Erythroblast (primary cell): ENCODE results near the gene STK40.

Experiments
- DNase-seq, 2 experiments: peaks; one replicate each; lab custom pipeline; 2025; lab: John Stamatoyannopoulos, UW
- GATA1 ChIP-seq: IDR thresholded peaks from 2 replicates; pipeline ENCODE4 v1.6.1; 2011; ENCODE audit warnings: low read depth, mild to moderate bottlenecking, control low read depth, low read length, moderate library complexity
- POLR2A ChIP-seq: IDR thresholded peaks from 2 replicates; pipeline ENCODE4 v1.6.1; 2011; ENCODE audit warnings: mild to moderate bottlenecking, low read length

STK40 gene

DNA sequence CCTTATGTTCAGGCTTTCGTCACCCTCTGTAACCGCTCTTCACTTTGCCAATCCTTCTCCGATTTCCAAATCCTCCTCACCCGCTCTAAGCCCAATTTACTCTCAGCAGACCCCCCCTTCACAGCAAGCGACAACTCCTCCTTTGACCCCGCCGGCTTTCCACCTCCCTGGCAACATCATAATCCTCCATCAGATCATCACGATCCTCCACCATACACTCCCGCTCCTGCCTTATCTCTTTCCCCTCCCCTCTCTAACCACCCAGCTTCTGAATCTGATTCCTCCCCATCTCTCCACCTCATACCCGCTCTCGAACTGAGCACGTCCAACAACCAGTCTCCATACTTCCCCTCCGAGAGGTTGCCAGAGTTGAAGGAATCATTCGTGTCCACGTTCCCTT is 54.8 kb downstream of the STK40 start:
- no peak for DNase-seq
- TF ChIP-seq POLR2A: no peak
- TF ChIP-seq GATA1: no peak

DNA sequence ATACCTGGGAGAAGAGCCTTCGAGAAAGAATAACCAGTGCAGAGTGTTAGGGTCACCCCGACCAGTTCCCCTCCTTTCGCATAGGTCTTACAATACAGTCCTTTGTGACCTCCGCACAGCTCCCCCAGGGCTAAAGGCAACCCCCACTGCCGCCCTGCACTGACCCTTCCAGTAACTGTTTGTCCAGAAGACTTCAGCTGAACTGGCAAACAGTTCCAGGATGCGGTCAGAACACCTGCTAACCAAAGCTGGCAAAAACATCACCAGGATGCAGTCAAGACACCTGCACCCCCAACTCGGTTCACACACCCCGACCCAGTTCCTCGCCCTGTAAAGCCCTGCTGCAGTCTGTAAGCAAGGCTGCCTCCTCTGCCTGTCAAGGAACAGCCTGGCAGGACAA is 55.9 kb downstream of the STK40 start:
- TF ChIP-seq GATA1 (no peak), POLR2A (no peak)

DNA sequence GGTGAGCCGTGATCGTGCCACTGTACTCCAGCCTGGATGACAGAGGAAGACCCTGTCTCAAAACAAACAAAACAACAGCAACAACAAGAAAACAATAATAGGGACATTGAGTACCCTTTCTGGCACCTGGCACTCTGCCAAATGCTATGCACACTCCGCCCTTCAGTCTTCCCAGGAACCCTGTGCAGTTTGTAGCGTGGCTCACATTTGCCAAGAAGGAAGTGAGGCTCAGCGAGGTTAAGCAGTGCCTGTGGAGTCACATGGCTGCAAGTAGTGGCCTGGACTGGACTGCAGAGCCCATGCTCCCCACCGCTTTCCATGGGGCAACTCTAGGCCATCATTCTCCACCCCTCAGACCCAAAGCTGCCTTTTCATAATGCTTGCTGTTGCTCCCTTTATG is 57.0 kb downstream of the STK40 start:
- TF ChIP-seq POLR2A (no peak), GATA1 (no peak)
- DNase-seq: peak; percentile 27 to 49

More for the DNA sequence above, 55.9 kb downstream of the STK40 start:
- DNase-seq: no peak

DNA sequence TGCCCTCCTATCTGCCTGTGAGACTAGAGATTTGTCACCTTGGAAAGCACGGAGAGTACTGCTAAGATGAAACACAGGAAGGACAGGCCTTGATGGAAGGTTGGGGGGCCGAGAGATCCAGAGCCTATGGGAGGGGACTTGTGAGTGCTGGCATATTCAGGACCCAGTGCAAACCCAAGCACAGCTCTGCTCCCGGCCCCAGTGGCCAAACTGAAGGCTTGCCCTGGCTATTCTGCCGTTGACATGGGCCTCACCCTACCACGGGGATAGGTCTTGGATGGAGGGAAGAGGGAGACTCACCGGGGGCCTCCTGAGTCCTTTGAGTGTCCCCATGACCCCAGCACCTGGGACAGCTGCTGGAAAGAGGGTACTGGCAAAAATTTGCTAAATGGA is 57.6 kb downstream of the STK40 start:
- no peak for DNase-seq
- TF ChIP-seq POLR2A (no peak), GATA1 (no peak)

DNA sequence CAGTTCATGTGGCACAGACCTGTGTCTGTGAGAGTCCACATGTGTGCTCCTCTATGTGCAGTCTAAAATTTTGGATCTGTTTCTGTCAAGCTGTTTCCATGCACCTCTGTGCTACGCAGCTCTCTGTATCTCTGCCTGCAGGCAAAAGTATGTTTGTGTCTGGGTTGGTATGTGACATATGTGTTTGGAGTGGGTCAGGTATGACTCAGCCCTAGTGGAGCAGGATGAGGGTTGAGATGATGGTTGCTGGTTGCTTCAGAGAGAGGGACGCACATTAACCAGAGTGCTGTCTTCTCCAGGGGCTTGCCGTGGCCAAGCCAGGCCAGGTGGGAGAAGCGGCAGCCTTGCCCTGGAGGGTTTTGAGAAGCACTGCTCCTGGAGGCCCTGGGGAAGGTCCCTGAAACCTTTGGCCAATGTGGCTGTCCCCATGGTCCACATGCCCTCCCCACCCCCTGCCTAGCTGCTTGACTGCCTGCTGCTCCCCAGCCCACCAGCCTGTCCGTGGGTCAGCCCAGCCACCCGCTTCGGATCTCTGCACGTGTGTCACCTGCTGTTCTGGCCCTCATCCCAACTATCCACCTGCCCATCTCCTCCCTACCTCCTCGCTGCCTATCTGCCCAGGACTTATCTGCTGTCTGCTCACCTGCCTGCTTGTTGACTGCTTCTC is 58.2 kb downstream of the STK40 start:
- TF ChIP-seq GATA1: no peak
- no peak for TF ChIP-seq POLR2A
- no peak for DNase-seq

DNA sequence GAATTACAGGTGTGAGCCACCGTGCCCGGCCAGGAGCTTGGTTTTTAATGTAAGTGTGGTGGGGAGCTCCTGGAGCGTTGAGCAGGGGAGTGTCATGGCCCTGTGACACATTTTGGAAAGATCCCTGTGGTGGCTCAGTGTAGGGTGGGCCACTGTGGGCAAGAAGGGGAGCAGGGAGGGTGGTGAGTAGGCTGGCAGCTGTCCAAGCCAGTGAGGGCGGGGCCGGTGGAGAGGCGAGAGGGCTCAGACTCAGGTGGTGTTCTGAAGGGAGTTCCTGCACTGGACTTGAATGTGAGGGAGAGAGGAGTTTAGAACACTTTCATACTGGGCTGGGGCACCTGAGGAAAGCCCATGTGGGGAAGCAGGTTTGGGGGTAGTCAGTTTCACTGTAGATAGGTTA is 59.2 kb downstream of the STK40 start:
- TF ChIP-seq GATA1 (no peak), POLR2A (no peak)
- DNase-seq: peak in 1 of 2 experiments; percentile 16

DNA sequence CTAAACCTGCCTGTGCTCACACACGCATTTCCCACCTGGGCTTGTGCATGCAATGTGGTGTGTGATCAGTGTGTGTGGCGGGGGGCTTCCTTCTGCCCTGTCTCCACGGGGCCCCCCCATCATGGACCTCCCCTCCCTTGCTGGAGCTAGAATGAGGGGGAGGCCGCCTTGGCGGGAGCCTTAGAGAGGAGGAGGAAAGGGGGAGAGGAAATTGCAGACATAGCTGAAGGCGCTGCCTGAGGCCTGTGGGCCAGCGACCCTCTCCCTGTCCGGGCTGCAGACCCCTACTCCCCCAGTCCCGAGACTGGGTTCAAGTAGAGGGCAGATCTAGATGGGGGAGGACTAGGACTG is 61.4 kb downstream of the STK40 start:
- no peak for TF ChIP-seq GATA1
- no peak for TF ChIP-seq POLR2A
- DNase-seq: no peak

DNA sequence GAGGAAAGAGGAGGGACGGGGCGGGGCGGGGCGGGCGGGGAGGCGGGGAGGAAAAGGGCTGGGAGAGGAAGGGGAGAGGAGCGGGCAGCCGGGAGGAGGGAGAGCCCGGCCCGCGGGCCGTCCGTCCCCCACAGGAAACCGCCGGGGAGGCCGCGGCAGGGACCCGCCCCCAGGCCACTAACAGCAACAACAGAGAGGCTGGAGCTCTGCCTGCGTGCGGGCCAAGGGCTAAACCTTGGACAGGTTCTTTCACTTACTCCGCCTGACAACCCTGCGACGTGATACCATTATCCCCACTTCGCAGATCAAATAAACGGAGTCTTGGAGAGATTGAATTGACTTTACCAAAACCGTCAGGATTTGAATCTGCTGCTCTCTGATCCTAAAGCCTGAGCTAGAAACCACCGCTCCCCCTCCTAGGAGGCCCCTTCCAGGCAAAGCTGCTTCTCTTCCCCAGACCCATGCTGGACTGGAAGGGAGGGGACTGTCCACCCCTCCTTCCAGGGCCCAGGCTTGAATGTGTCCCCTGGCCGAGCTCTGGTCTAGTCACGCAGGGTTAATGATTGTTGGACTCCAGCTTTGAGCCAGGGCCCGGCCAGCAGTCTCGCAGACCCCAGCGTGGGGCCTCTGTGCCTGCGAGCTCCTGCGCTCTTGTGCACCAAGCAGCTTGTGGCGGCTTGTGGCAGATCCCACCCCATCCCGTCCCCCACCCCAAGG is 61.9 kb downstream of the STK40 start, which contains the start of gene EVA1B:
EVA1B (minus strand) TSS at position 10 of the 717 bp plus-strand sequence. CDS start 608 bp downstream, outside the sequence.
- TF ChIP-seq GATA1: no peak
- no peak for TF ChIP-seq POLR2A
- no peak for DNase-seq

DNA sequence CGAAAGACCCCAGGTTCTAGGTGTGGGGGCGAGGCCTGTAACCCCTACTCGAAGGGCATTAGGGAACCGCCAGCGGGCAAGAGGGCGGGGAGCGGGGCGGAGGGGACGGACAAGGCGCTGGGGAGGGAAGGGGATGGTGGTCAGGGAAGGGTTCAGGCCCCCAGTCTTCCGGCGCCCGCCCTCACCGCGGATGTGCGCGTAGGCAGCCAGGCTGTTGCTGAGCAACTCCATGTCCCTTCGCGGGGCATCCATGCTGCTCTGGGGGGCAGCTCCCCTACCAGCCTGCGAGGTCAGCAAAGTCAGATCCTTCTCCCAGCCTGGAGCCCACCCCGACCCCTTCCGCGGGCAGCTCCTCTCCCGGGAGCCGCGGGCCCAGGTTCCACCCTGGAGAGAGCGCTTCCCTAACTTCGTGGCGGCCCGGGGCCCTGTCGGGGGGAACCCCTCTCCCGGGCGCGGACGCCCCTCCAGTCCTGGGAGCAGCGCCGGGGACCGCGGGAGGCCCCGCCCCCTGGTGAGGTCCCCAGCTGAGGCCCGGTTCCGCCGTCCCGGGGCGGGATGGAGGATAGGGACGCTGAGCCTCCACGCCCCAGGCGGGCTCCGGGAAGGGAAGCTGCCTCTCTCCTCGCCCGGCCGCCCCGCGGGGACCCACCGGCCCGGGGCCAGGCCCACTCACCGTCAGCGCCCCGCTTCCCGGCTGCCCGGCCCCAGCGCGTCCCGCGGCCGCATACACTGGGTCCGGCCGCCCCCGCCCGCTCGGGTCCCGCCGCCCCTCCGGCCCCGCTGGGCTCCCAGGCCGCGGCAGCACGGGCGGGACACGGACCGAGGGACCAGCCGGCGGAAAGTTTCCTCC is 62.7 kb downstream of the STK40 start:
- DNase-seq: no peak
- no peak for TF ChIP-seq POLR2A
- TF ChIP-seq GATA1: no peak

DNA sequence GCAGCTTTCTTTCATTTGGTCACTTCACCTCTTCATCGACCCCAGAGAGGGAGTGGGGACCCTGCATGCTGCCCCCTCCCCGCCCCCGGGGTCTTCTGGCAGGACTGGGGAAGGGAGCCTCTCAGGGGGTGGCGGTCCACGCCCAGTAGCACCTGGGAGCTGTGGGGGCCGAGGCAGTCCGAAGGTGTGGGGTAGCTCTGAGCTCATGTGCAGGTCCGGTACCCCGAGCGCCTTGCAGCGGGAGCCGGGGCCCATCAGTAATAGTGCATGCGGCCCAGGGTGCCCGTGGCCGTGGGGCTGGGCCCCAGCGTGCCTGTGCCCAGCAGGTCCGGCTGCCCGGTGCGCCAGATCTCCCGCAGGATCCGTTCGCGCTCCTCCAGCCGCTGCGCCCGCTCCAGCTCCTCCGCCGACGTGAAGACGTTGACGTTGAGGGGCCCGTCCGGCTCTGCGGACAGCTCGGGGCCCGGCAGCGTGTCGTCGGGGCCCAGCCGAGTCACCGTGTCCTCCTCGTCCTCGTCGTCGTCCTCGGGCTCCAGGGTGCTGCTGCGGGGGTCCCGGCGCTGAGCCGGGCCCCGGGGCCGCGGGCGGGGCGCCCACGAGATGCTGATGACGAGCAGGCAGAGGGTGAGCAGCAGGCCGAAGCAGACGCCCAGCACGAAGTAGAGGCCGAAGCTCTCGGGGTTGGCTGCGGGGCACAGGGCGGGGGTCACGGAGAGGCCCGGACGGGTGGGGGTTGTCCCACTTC is 63.5 kb downstream of the STK40 start:
- DNase-seq: no peak
- TF ChIP-seq POLR2A (no peak), GATA1 (no peak)

DNA sequence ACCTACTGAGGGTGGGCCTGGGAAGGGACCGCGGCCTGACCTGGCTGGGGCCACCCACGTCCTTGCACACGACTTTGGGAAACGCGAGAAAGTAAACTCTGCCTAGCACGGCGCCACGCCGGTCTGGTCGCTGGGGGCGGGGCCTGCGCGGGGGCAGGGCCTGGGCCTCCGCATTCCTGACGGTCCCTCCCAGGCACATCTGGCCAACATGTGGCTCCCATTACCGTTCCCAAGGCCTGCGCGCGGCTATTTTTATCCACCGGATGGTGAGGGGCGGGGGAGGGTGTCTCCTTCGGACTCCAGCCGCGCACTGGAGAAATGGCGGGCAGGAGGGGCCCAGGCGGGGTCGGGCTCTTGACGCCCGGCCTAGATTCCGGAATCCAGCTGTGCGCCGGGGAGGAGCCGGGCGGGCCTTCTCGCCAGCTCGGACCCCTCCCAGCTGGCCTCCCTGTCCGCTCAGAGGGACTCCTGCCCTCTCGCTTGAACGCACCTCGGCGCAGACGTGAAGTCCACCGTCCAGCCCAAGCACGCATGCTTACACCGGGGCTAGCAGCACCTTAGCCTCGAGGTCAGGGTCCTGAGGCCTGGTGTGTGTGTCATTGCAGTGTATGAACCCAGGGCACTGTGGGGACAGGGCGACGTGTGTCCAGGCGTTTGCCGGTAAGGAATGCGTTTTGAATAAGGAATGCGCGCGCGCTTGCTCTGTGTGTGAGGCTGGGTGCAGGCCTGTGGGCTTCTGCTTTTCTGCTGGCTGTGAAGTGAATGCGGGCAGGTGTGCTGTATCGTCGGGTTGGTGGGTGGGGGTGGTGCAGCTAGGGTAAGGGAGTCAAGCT is 64.4 kb downstream of the STK40 start:
- DNase-seq: peak in 1 of 2 experiments; percentile 15
- TF ChIP-seq POLR2A: no peak
- TF ChIP-seq GATA1: no peak

DNA sequence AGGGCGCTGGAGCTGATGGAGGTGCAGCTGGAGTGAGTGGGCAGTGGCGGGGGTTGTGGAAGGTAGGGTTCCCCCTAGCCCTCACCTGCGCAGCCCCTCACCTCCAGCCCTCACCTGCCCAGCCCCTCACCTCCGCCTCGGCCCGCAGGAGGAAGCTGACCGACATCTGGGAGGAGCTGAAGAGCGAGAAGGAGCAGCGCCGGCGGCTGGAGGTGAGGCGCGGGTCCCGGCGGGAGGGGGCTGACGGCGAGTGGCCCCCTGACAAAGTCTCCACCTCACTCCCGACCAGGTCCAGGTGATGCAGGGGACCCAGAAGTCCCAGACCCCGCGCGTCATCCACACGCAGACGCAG is 65.0 kb downstream of the STK40 start:
- no peak for DNase-seq

DNA sequence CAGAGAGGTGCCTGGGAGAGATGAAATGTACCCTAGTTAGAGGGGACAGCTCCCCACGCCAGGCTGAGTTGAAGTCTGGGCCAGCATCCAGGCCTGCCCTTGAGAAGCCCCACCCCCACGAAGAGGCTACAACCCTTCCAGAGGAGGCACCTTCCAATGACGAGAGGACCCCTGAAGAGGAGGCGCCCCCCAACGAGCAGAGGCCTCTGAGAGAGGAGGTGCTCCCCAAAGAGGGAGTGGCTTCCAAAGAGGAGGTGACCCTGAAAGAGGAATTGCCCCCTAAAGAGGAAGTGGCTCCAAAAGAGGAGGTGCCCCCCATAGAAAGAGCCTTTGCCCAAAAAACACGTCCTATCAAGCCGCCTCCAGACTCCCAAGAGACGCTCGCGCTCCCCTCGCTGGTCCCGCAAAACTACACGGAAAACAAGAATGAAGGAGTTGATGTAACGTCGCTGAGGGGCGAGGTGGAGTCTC is 65.4 kb downstream of the STK40 start:
- no peak for TF ChIP-seq POLR2A
- TF ChIP-seq GATA1: no peak

More for the DNA sequence above, 65.0 kb downstream of the STK40 start:
- TF ChIP-seq POLR2A (no peak), GATA1 (no peak)

DNA sequence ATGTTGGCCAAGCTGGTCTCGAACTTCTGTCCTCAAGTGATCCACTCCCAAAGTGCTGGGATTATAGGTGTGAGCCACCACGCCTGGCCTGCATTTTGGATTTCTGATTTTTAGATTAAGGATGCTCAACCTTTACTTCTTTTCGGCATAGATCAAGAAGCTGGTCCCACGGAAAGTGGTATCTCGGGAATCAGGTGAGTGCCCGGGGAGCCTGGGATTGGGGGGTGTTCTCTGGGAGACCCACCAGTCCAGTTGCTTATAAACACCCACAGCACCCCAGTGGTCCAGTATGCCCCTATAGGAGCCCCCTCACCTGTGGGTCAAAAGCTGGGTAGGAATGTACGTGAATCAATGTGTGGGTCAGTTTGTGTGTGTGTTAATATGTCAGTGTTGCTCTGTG is 76.3 kb downstream of the STK40 start:
- DNase-seq: no peak

More for the DNA sequence above, 65.4 kb downstream of the STK40 start:
- no peak for DNase-seq

More for the DNA sequence above, 76.3 kb downstream of the STK40 start:
- TF ChIP-seq POLR2A (no peak), GATA1 (no peak)
